Measurements from ENCODE around the gene UQCC3.
"Not testable (repeated sequence)": the region's sequence is repeated elsewhere in the genome, so short reads cannot be mapped to it uniquely, and the experiment has no call there.

Gene UQCC3

DNA sequence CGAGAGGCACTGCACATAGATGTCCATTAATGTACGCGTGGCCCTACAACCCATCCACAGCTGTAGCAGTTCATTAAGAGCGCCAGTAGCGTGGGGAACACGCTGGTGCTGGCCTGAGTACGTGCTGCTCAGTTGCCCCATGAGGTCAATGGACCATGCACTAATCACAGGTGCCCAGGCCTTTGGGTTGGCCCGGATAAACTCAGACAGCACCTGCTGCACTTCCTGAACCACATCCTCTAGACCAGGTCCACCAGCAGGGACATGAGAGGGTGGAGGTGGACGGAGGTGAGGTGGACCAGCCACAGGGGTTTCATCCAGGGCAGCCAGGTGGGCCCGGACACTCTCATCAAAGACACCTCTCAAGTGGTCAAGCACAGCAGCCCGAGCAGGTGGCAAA, 22.0 kb upstream of the UQCC3 start:
- H3K4me1 ChIP-seq (ENCODE audit: control insufficient read depth, insufficient read depth, low read length) = peaks cover 25% of the 10 kb centered on the region
- no peak overlapping the region for H3K9ac ChIP-seq (ENCODE audit: low read length)
- H3K27me3 ChIP-seq (ENCODE audit: control insufficient read depth, insufficient read depth, low read length) = no peaks in the 10 kb centered on the region
- no peaks in the 10 kb centered on the region for H3K9me3 ChIP-seq (ENCODE audit: control insufficient read depth, low read length)
- peaks cover 17% of the 10 kb centered on the region for H3K36me3 ChIP-seq (ENCODE audit: control insufficient read depth, insufficient read depth, low read length)
- H3K4me3 ChIP-seq (ENCODE audit: low read length) = no peak overlapping the region

- not testable (repeated sequence) for H3K9ac ChIP-seq (ENCODE audit: low read length); H3K4me3 ChIP-seq (ENCODE audit: low read length); H3K9me3 ChIP-seq (ENCODE audit: control insufficient read depth, low read length); H3K27me3 ChIP-seq (ENCODE audit: control insufficient read depth, insufficient read depth, low read length)
- Histone ChIP-seq H3K4me1 (ENCODE audit: control insufficient read depth, insufficient read depth, low read length) (peaks cover 20% of the 10 kb centered on the region), H3K36me3 (ENCODE audit: control insufficient read depth, insufficient read depth, low read length) (peaks cover 17% of the 10 kb centered on the region)
Observed at GRCh38 chr11:62650283-62650682, 21.2 kb upstream of the UQCC3 start.

DNA sequence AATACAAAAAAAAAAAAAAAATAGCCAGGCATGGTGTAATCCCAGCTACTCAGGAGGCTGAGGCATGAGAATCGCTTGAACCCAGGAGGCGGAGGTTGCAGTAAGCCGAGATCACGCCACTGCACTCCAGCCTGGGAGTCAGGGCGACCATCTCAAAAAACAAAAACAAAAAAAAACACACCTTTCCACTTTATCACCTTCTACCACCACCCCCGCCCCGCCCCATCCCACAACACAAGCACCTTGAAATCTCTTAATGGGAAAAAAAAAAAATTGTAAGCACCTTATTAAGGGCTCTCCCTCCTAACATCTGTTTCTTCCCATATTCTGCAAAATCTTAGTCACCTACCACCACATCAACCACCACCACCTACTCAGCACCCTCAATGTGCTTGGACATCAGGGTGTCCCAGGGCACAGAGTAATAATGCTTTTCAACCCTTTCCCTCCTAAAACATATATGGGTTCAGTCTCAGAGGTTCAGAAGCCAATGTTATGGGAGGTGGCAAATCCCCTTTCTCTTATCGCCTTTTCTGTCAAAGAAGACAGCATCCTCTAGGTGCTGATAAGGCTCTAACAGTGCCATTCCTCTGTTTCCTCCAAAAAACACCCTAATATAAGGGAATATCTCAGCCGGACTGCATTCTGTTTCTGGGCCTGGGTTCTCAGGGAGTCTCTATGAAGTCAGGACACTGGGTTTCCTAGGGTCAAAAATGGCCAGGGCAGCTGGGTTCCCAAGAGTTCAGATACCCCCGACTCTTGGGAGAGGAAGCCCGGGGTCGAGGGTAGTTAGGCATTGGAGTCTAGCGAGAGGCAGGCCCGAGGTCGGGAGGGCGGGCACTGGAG, 19.1 kb upstream of the UQCC3 start:
- no peaks in the 10 kb centered on the region for H3K9me3 ChIP-seq (ENCODE audit: control insufficient read depth, low read length)
- H3K27me3 ChIP-seq (ENCODE audit: control insufficient read depth, insufficient read depth, low read length) = no peaks in the 10 kb centered on the region
- H3K4me3 ChIP-seq (ENCODE audit: low read length) = peak overlapping the region; percentile 60
- H3K4me1 ChIP-seq (ENCODE audit: control insufficient read depth, insufficient read depth, low read length) = peaks cover 12% of the 10 kb centered on the region
- peaks cover 17% of the 10 kb centered on the region for H3K36me3 ChIP-seq (ENCODE audit: control insufficient read depth, insufficient read depth, low read length)
- H3K9ac ChIP-seq (ENCODE audit: low read length) = peak overlapping the region; percentile 86

- H3K9me3 ChIP-seq (ENCODE audit: control insufficient read depth, low read length) = no peaks in the 10 kb centered on the region
- no peak overlapping the region for H3K9ac ChIP-seq (ENCODE audit: low read length)
- H3K4me3 ChIP-seq (ENCODE audit: low read length) = no peak overlapping the region
- H3K27me3 ChIP-seq (ENCODE audit: control insufficient read depth, insufficient read depth, low read length) = no peaks in the 10 kb centered on the region
- peaks cover 12% of the 10 kb centered on the region for H3K4me1 ChIP-seq (ENCODE audit: control insufficient read depth, insufficient read depth, low read length)
- H3K36me3 ChIP-seq (ENCODE audit: control insufficient read depth, insufficient read depth, low read length) = peaks cover 2% of the 10 kb centered on the region
Observed at GRCh38 chr11:62654297-62654696, 17.2 kb upstream of the UQCC3 start.

GRCh38 chr11:62656796-62657429, 14.6 kb upstream of the UQCC3 start:
- Histone ChIP-seq H3K27me3 (ENCODE audit: control insufficient read depth, insufficient read depth, low read length) (no peaks in the 10 kb centered on the region), H3K4me1 (ENCODE audit: control insufficient read depth, insufficient read depth, low read length) (peaks cover 6% of the 10 kb centered on the region)

DNA sequence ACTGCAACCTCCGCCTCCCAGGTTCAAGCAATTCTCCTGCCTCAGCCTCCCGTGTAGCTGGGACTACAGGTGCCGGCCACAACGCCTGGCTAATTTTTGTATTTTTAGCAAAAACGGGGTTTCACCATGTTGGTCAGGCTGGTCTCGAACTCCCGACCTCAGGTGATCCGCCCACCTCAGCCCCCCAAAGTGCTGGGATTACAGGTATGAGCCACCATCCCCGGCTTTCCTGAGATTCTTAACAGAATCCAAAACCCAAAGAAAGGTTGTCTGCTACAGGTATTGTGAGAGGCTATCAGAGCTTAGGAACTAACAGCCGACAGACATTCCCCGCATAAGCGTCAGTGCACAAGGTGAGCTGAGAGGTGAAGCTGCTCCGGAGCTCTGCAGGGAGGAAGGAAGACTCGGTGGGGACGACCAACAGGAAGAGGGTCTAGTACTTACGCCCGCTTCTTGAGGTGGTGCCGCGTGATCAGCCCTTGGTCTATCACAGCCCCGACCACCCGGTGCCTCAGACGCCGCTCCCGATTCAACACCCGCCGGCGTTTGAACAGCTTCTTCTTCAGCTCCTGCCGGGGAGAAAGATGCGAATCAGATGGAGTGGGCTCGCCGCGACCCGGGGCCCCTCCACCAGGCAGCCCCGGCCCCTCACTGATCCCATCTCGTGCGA, 6.9 kb upstream of the UQCC3 start:
- Histone ChIP-seq H3K36me3 (ENCODE audit: control insufficient read depth, insufficient read depth, low read length) (peaks cover 11% of the 10 kb centered on the region), H3K4me1 (ENCODE audit: control insufficient read depth, insufficient read depth, low read length) (peaks cover 30% of the 10 kb centered on the region), H3K9ac (ENCODE audit: low read length) (peak overlapping the region; percentile 79), H3K27me3 (ENCODE audit: control insufficient read depth, insufficient read depth, low read length) (no peaks in the 10 kb centered on the region), H3K9me3 (ENCODE audit: control insufficient read depth, low read length) (no peaks in the 10 kb centered on the region), H3K4me3 (ENCODE audit: low read length) (peak overlapping the region; percentile 96)

More at GRCh38 chr11:62656796-62657429, 14.6 kb upstream of the UQCC3 start:
- Histone ChIP-seq H3K9ac (ENCODE audit: low read length) (no peak overlapping the region), H3K36me3 (ENCODE audit: control insufficient read depth, insufficient read depth, low read length) (no peaks in the 10 kb centered on the region), H3K9me3 (ENCODE audit: control insufficient read depth, low read length) (no peaks in the 10 kb centered on the region), H3K4me3 (ENCODE audit: low read length) (no peak overlapping the region)

GRCh38 chr11:62665075-62665598, 6.3 kb upstream of the UQCC3 start, which contains the start of the genes C11orf98 and CSKMT:
TSS of gene C11orf98 (minus strand) at chr11:62665210. CDS start at chr11:62665169, 41 bp downstream.
TSS of gene CSKMT (plus strand) at chr11:62665312. CDS start at chr11:62665880, 568 bp downstream.
- peaks cover 36% of the 10 kb centered on the region for H3K4me1 ChIP-seq (ENCODE audit: control insufficient read depth, insufficient read depth, low read length)
- H3K4me3 ChIP-seq (ENCODE audit: low read length) = peak within 1 kb of the TSS; percentile 96
- H3K9ac ChIP-seq (ENCODE audit: low read length) = peak within 1 kb of the TSS; percentile 79
- H3K36me3 ChIP-seq (ENCODE audit: control insufficient read depth, insufficient read depth, low read length) = peaks cover 11% of the 10 kb centered on the region
- no peaks in the 10 kb centered on the region for H3K9me3 ChIP-seq (ENCODE audit: control insufficient read depth, low read length)
- no peaks in the 10 kb centered on the region for H3K27me3 ChIP-seq (ENCODE audit: control insufficient read depth, insufficient read depth, low read length)

GRCh38 chr11:62665599-62666258, 5.7 kb upstream of the UQCC3 start:
- H3K9ac ChIP-seq (ENCODE audit: low read length) = peak overlapping the region; percentile 79
- peaks cover 36% of the 10 kb centered on the region for H3K4me1 ChIP-seq (ENCODE audit: control insufficient read depth, insufficient read depth, low read length)
- no peaks in the 10 kb centered on the region for H3K27me3 ChIP-seq (ENCODE audit: control insufficient read depth, insufficient read depth, low read length)
- H3K9me3 ChIP-seq (ENCODE audit: control insufficient read depth, low read length) = no peaks in the 10 kb centered on the region
- peaks cover 11% of the 10 kb centered on the region for H3K36me3 ChIP-seq (ENCODE audit: control insufficient read depth, insufficient read depth, low read length)
- H3K4me3 ChIP-seq (ENCODE audit: low read length) = peak overlapping the region; percentile 96

GRCh38 chr11:62666259-62666926, 5.1 kb upstream of the UQCC3 start:
- H3K4me3 ChIP-seq (ENCODE audit: low read length) = peak overlapping the region; percentile 96
- H3K4me1 ChIP-seq (ENCODE audit: control insufficient read depth, insufficient read depth, low read length) = peaks cover 36% of the 10 kb centered on the region
- H3K36me3 ChIP-seq (ENCODE audit: control insufficient read depth, insufficient read depth, low read length) = peaks cover 11% of the 10 kb centered on the region
- H3K9ac ChIP-seq (ENCODE audit: low read length) = peak overlapping the region; percentile 79
- no peaks in the 10 kb centered on the region for H3K9me3 ChIP-seq (ENCODE audit: control insufficient read depth, low read length)
- no peaks in the 10 kb centered on the region for H3K27me3 ChIP-seq (ENCODE audit: control insufficient read depth, insufficient read depth, low read length)

DNA sequence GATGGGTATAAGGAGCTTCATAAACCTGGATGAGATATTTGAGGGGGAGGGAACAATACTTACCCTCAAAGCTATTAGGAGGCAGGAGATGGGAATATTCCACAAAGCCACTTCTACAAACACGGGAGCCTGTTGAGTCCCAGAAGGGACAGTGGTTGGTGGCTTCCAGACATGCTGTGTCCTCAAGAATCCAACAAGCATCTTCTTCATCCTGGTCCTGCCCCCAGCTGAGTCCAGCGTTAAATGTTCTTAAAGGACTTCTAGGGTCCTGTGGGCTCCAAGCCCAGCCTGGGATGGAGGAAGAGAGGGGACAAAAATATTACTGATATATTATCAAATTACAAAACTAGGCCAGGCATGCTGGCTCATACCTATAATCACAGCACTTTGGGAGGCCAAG, 4.0 kb upstream of the UQCC3 start:
- peak overlapping the region; percentile 79 for H3K9ac ChIP-seq (ENCODE audit: low read length)

More for the DNA sequence above, 4.0 kb upstream of the UQCC3 start:
- peaks cover 11% of the 10 kb centered on the region for H3K36me3 ChIP-seq (ENCODE audit: control insufficient read depth, insufficient read depth, low read length)
- H3K27me3 ChIP-seq (ENCODE audit: control insufficient read depth, insufficient read depth, low read length) = no peaks in the 10 kb centered on the region
- H3K4me1 ChIP-seq (ENCODE audit: control insufficient read depth, insufficient read depth, low read length) = peaks cover 39% of the 10 kb centered on the region
- no peak overlapping the region for H3K4me3 ChIP-seq (ENCODE audit: low read length)
- H3K9me3 ChIP-seq (ENCODE audit: control insufficient read depth, low read length) = no peaks in the 10 kb centered on the region
